AG04450 (cell line): Measurements from ENCODE around the gene FLNB. TPM values are rescaled to one million over a fixed set of nuclear protein-coding genes. Genes with fewer than 3 reads are reported as not detected.

Source experiments
- CTCF ChIA-PET: fragments of 300-600, 350-600 bp; formaldehyde crosslinking; extraction: SDS; loops from one replicate; lab custom pipeline; 2022; ENCODE audit warnings: antibody characterized with exemption, inconsistent platforms; lab: Charles Lee
- POLR2A ChIA-PET: fragments of 350-600 bp; formaldehyde crosslinking; extraction: SDS; loops from one replicate; lab custom pipeline; 2021; ENCODE audit warnings: antibody characterized with exemption, inconsistent platforms; lab: Yijun Ruan, JAX
- DNase-seq: peaks from one replicate; pipeline ENCODE4 v3.0.0-alpha.2; 2011; ENCODE audit warnings: low read depth, low spot score
- H3K27ac ChIP-seq: one replicate; pipeline ENCODE4 v1.5.1; 2012; ENCODE audit warnings: low read depth, low read length, control low read depth
- H3K27me3 ChIP-seq: one replicate; pipeline ENCODE4 v1.6.0; 2012; ENCODE audit warnings: low read length; ENCODE audit not compliant: control insufficient read depth, insufficient read depth
- H3K4me3 ChIP-seq: 2 replicates; pipeline ENCODE4 v1.5.1; 2011; ENCODE audit warnings: mild to moderate bottlenecking, low read depth, low read length, control low read depth
- H3K9me3 ChIP-seq: 2 replicates; pipeline ENCODE4 v1.5.1; 2012; ENCODE audit warnings: low read length; ENCODE audit not compliant: control insufficient read depth, insufficient read depth
- polyA plus RNA-seq: library from polyadenylated mRNA; depleted of rRNA; stranded (reverse); fragments of >200 nt; gene quantifications from 2 replicates; pipeline ENCODE4 v1.2.3, GENCODE V29; 2011
- TF ChIP-seq, protein P1 (sequence below): IDR thresholded peaks from 2 replicates; pipeline ENCODE4 v1.5.1; 2011; ENCODE audit warnings: low read depth, low read length, control low read depth, inconsistent platforms

The FLNB gene
- polyA plus RNA-seq, 1 experiment: 89.6 TPM

DNA sequence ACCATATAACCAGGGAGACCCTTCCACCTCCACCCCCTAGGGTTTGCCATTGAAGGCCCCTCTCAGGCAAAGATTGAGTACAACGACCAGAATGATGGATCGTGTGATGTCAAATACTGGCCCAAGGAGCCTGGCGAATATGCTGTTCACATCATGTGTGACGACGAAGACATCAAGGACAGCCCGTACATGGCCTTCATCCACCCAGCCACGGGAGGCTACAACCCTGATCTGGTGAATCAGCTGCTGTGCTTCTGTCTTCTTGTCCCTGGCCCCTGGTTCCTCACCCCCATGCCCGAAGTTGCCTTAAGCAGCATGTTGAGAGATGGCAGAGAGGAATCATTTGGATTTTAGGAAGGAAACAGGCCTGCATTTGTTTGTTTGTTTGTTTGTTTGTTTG lies 98.4 kb downstream of the FLNB start:
- H3K27me3 ChIP-seq: no peaks in the 10 kb centered on the region
- POLR2A ChIA-PET: no interaction called here
- TF ChIP-seq, protein P1, sequence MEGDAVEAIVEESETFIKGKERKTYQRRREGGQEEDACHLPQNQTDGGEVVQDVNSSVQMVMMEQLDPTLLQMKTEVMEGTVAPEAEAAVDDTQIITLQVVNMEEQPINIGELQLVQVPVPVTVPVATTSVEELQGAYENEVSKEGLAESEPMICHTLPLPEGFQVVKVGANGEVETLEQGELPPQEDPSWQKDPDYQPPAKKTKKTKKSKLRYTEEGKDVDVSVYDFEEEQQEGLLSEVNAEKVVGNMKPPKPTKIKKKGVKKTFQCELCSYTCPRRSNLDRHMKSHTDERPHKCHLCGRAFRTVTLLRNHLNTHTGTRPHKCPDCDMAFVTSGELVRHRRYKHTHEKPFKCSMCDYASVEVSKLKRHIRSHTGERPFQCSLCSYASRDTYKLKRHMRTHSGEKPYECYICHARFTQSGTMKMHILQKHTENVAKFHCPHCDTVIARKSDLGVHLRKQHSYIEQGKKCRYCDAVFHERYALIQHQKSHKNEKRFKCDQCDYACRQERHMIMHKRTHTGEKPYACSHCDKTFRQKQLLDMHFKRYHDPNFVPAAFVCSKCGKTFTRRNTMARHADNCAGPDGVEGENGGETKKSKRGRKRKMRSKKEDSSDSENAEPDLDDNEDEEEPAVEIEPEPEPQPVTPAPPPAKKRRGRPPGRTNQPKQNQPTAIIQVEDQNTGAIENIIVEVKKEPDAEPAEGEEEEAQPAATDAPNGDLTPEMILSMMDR: no peak
- H3K4me3 ChIP-seq: no peak overlapping the region
- no peaks in the 10 kb centered on the region; the same call in 1 of the 2 replicates for H3K9me3 ChIP-seq
- CTCF ChIA-PET: no interaction called here
- H3K27ac ChIP-seq: no peak overlapping the region
- no peak for DNase-seq

DNA sequence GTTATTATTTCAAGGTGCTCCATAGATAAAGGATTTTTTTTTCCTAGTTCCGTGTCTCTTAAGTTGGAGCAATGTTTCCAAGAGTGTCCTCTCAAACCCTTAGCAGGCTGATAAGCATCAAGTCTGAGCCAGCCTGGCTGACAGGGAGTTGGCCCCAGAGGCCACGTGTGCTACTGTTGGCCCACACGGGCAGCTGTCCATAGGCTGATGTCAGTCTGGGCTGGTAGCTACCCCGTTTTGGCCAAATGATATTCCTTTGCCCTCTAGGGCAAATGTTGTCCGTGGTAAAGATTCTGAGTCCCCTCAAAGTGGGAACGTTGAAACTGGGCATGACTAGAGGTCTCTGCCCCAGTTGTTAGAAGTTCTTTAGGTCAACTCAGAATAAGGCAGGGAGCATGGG lies 99.4 kb downstream of the FLNB start:
- Histone ChIP-seq H3K27me3 (no peaks in the 10 kb centered on the region), H3K27ac (no peak overlapping the region), H3K9me3 (no peaks in the 10 kb centered on the region; the same call in 1 of the 2 replicates), H3K4me3 (no peak overlapping the region)
- TF ChIP-seq, protein P1: no peak
- DNase-seq: no peak
- POLR2A ChIA-PET: no interaction called here
- CTCF ChIA-PET: no interaction called here

DNA sequence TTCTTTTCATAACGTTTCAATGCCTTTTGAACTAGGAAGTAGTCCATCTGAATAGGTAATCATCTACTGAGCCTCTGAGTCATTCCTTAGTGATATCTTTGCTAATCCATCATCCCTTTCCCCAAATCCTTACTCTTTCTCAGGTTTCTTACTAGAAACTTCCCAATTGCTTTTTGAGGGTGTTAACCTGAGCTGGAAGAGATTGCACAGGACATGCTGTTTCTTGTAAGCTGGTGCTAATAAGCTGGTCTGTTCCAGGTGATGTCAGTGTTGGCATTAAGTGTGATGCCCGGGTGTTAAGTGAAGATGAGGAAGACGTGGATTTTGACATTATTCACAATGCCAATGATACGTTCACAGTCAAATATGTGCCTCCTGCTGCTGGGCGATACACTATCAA lies 101.5 kb downstream of the FLNB start:
- ChIA-PET POLR2A (no interaction called here), CTCF (interaction anchor here (1.6 kb wide), 1 partner anchor 102 kb away, joined by 3 read pairs; no protein-coding TSS in a partner anchor)
- H3K4me3 ChIP-seq: no peak overlapping the region
- TF ChIP-seq, protein P1: no peak
- DNase-seq: no peak
- no peaks in the 10 kb centered on the region; the same call in 1 of the 2 replicates for H3K9me3 ChIP-seq
- no peaks in the 10 kb centered on the region for H3K27me3 ChIP-seq
- H3K27ac ChIP-seq: no peak overlapping the region

DNA sequence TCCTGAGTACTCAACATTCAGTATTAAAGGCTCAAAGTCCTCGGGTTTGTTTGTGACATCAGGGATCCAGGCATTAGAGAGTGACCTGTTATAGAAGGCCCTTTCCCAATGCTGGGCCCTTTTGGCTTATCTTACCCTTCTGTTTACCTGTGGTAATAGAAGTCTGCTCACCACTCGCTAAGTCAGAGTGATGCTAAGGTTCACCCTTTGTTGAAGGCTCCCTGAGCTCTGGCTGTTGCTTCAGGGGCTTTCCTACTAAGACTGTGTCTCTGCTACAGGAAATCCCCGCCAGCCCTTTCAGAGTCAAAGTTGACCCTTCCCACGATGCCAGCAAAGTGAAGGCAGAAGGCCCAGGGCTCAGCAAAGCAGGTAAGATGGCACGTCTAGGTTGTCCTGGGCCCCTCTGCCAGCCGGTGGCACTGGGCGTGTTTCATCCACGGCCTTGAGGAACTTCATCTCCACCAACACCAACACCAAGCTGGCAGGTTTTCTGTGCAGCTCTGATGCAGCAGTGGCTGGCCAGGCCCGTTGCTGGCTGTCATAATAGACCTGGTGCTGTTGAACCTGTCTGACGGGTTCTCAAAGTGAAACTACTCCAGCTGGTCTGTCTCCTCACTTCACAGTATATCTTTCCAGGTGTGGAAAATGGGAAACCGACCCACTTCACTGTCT lies 103.4 kb downstream of the FLNB start:
- DNase-seq: no peak
- H3K27ac ChIP-seq: no peak overlapping the region
- POLR2A ChIA-PET: no interaction called here
- TF ChIP-seq, protein P1: no peak
- no peaks in the 10 kb centered on the region; the same call in 1 of the 2 replicates for H3K9me3 ChIP-seq
- no peaks in the 10 kb centered on the region for H3K27me3 ChIP-seq
- CTCF ChIA-PET: interaction anchor here (1.2 kb wide), 1 partner anchor 104 kb away, joined by 3 read pairs; no protein-coding TSS in a partner anchor
- no peak overlapping the region for H3K4me3 ChIP-seq

DNA sequence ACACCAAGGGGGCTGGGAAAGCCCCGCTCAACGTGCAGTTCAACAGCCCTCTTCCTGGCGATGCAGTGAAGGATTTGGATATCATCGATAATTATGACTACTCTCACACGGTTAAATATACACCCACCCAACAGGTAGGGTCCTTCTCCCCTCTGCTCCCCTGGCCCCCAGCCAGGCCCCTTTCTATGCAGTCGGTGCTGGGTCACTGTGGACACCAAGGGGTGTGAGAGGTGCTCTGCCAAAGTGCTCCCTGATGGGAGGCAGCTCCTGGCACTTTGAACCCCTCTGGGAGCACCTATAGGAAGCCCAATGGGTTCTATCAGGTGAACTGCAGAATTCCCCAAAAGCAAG lies 103.9 kb downstream of the FLNB start:
- POLR2A ChIA-PET: no interaction called here
- H3K9me3 ChIP-seq: no peaks in the 10 kb centered on the region; the same call in 1 of the 2 replicates
- CTCF ChIA-PET: interaction anchor here (1.2 kb wide), 1 partner anchor 104 kb away, joined by 3 read pairs; no protein-coding TSS in a partner anchor
- no peaks in the 10 kb centered on the region for H3K27me3 ChIP-seq
- TF ChIP-seq, protein P1: no peak
- no peak overlapping the region for H3K4me3 ChIP-seq
- no peak for DNase-seq
- H3K27ac ChIP-seq: no peak overlapping the region
